ENCODE results near the gene KRT7.
"Not testable (repeated sequence)": the region's sequence is repeated elsewhere in the genome, so short reads cannot be mapped to it uniquely, and the experiment has no call there.

The KRT7 gene

DNA sequence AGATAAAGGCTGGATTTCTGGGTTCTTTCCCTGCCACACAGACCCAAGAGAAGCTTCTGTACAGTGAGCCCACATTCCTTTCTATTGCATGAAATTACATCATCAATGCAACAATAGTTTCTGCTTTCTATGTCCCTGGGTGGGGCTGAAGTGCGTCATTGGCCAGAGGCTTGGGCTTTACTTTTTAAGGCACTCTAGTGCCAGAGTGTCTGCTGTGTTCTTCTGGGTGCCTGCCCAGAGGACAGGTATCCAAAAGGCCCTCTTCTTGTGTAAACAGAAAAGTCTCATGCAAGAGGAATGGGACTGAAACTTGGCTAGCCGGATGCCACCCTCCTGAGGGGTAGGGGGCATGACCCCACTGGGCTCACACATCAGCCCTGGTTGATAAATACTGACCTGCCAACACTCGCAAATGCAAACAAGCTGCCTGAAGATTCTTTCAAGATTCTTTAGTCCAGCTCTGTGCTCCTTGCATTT, 47.3 kb downstream of the KRT7 start:
- POLR2A ChIA-PET, result no interaction called here
- TF ChIP-seq, protein P1, sequence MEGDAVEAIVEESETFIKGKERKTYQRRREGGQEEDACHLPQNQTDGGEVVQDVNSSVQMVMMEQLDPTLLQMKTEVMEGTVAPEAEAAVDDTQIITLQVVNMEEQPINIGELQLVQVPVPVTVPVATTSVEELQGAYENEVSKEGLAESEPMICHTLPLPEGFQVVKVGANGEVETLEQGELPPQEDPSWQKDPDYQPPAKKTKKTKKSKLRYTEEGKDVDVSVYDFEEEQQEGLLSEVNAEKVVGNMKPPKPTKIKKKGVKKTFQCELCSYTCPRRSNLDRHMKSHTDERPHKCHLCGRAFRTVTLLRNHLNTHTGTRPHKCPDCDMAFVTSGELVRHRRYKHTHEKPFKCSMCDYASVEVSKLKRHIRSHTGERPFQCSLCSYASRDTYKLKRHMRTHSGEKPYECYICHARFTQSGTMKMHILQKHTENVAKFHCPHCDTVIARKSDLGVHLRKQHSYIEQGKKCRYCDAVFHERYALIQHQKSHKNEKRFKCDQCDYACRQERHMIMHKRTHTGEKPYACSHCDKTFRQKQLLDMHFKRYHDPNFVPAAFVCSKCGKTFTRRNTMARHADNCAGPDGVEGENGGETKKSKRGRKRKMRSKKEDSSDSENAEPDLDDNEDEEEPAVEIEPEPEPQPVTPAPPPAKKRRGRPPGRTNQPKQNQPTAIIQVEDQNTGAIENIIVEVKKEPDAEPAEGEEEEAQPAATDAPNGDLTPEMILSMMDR (IDR thresholded peaks at IDR 0.05; ENCODE audit: control extremely low read depth, extremely low read depth, low read depth, missing control alignments), result no peak
- DNase-seq (ENCODE audit: extremely low spot score), result no peak
- CTCF ChIA-PET, result interaction anchor here (1.3 to 5.5 kb wide), 7 partner anchors 8 to 70 kb away, joined by 3 to 89 read pairs (median 16); no protein-coding TSS in a partner anchor

DNA sequence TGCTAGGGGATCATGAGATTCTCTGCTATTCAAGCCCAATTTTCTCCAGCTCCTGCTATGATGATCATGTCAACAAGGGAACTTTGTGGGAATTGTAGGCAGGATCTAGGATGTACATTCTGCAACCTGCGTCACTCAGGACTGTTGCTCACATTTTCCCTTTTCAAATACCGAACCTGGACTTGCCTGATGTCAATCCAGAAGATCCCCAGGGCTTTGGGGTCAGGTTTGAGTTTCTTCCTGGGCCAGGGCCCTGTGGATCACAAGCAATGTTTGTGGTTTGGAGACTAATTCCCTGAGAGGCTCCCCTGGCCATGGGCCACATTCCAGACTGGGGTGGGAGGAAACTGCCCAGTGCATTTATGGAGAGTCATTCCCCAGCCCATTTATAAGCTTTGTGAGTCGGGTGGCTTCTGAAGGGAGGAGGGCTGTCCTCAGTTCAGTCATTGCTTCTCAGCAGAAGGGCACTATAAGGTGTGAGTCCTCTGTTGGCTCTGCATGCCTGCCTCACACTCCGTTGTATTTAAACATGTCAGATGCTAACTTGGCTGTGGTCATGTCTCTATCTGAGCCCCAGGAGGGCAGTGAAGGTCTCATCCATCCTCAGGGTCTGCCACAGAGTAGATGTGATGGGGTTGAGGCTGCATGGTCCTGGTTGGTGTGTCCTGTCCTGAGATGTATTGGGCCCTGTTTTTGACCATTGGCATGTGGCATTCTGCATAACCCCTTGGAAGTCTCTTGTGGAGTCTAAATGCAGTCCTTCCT, 47.9 kb downstream of the KRT7 start:
- ChIA-PET CTCF (interaction anchor here (0.9 to 5.5 kb wide), 6 partner anchors 9 to 59 kb away, joined by 3 to 89 read pairs (median 27); no protein-coding TSS in a partner anchor), POLR2A (no interaction called here)
- no peak for DNase-seq (ENCODE audit: extremely low spot score)
- TF ChIP-seq, protein P1 (IDR thresholded peaks at IDR 0.05; ENCODE audit: control extremely low read depth, extremely low read depth, low read depth, missing control alignments), result no peak

DNA sequence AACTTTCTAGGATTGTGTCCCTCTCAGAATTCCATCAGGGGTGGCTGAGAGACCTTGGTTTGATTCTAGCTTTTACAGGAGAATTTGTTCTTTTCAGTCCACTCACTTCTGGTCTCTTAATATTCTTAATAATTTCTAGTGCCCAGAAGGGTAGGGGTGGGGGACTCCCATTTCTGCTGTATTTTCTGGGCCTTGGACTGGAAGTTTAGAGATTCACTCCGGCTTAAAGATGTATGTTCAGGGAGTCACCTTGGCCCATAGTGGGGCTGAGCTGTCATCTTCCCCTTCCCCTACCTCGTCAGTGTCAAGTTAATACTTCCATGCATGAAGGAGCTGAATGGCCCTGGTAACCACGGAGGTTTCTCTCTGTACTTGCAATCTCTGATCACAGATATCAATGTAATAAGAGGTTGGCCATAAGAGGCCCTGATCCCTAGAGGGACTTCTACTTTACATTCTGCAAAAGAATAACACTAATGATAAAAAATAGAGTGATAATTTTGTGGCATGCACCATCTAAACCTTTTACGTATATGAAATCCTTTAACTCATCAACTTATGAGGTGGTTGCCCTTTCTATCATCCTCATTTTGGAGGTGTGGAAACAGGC, 51.6 kb downstream of the KRT7 start:
- TF ChIP-seq, protein P1 (IDR thresholded peaks at IDR 0.05; ENCODE audit: control extremely low read depth, extremely low read depth, low read depth, missing control alignments), result no peak
- ChIA-PET CTCF (interaction anchor here (0.8 to 4.1 kb wide), 4 partner anchors 11 to 128 kb away, joined by 3 to 17 read pairs (median 4); no protein-coding TSS in a partner anchor), POLR2A (no interaction called here)
- DNase-seq (ENCODE audit: extremely low spot score), result no peak

DNA sequence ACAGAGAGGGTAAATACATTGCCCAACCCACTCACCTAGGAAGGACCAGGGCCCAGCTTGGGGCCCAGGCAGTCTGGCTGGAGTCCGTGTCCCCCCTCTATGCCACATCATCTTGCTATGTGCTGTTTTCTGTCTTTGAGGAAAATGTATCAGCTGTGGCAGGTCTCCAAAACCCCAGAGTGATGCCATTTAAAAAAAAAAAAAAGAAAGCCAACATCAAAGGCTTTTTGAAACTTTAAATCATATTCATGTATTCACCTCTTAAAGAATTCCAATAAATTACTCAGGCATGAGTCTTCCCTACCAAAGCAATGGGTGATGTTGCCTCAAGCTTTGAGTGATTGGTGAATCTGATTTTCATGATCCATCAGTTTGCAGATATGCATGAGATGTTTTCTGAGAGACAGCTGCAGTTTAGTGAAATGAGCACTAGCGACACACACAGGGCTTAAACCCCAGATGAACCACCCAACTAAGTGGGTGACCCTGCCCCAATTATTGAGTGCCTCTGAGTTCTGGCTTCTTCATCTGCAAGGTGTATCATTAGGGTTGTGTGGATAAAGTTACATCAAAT, 52.2 kb downstream of the KRT7 start:
- ChIA-PET POLR2A (no interaction called here), CTCF (interaction anchor here (0.8 to 4.1 kb wide), 2 partner anchors 42 to 128 kb away, joined by 3 to 17 read pairs; no protein-coding TSS in a partner anchor)
- TF ChIP-seq, protein P1 (IDR thresholded peaks at IDR 0.05; ENCODE audit: control extremely low read depth, extremely low read depth, low read depth, missing control alignments), result no peak
- no peak for DNase-seq (ENCODE audit: extremely low spot score)

DNA sequence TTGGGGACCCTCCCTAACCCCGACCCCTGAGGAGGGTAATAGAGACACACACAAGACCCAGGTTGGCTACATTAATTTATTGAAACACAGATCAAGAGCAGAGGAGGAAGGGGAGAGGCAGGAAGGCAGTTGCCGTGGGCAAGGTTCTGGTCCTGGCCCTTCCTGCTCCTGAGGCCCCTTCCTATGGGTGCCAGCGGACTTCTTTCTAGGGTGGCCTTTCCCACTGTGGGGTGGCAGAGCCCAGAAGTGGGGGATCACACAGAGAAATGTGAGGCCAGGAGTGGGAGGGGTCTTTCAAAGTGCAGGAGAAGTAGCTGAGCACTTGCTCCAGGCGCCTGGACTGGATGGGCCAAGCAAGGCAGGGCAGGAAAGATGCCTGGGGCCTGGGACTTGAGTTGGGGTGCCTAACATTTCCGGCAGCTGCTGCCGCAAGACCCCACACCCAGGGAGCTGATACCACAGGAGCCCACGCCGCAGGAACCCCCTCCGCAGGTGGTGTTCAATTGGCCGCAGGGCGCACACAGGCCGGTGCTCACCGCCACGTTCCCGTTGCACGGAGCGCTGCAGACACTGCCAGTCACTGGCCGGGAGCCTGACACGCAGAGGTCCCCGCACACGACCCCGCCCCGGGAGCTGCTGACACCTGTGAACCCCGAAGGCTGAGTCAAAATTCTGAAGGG, 52.9 kb downstream of the KRT7 start:
- CTCF ChIA-PET, result interaction anchor here (1.0 to 4.1 kb wide), 7 partner anchors 9 to 48 kb away, joined by 3 to 17 read pairs (median 6); partner anchors contain the start of gene KRT86
- no peak for DNase-seq (ENCODE audit: extremely low spot score)
- TF ChIP-seq, protein P1 (IDR thresholded peaks at IDR 0.05; ENCODE audit: control extremely low read depth, extremely low read depth, low read depth, missing control alignments), result no peak
- POLR2A ChIA-PET, result no interaction called here

DNA sequence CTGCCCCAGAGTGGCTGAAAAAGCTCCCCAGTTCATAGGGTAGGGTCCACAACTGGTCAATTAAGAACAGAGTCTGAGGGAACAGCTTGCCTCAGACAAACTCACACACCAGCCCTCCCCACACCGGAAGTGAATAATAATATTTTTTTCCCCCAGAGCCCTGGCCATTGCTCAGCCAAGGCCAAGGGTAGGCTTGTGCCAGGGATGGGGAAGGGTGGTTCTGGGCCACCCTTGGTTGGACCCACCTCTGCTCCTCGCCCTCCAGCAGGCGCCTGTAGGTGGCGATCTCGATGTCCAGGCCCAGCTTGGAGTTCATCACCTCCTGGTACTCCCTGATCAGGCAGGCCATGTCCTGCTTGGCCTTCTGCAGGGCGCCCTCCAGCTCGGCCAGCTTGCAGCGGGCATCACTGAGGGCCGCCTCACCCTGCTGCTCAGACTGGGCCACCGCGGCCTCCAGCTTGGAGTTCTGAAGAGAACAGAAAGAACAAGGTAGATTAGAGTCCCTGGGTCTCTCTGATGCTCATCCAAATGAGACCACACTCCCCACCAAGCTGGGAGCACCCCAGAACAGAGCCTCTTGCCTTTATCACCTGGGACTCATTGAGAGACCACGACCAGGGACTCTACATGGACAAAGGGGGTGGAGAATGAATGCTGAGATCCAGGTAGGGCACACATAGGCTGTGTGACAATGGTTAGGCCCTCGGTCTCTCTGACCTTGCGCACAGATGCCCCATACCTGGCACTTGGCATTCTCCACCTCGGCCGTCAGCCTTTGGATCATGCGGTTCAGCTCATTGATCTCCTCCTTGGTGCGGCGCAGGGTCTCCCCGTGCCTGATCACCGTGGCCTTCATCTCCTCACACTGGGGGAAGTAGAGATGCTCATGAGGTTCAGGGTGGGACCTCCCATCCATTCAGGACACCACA, 54.1 kb downstream of the KRT7 start:
- CTCF ChIA-PET, result interaction anchor here (1.0 to 4.1 kb wide), 8 partner anchors 8 to 49 kb away, joined by 3 to 17 read pairs (median 6); partner anchors contain the start of gene KRT86
- not testable (repeated sequence) for DNase-seq (ENCODE audit: extremely low spot score)
- POLR2A ChIA-PET, result interaction anchor here (0.6 kb wide), 1 partner anchor 755 kb away, joined by 3 read pairs; no protein-coding TSS in a partner anchor

DNA sequence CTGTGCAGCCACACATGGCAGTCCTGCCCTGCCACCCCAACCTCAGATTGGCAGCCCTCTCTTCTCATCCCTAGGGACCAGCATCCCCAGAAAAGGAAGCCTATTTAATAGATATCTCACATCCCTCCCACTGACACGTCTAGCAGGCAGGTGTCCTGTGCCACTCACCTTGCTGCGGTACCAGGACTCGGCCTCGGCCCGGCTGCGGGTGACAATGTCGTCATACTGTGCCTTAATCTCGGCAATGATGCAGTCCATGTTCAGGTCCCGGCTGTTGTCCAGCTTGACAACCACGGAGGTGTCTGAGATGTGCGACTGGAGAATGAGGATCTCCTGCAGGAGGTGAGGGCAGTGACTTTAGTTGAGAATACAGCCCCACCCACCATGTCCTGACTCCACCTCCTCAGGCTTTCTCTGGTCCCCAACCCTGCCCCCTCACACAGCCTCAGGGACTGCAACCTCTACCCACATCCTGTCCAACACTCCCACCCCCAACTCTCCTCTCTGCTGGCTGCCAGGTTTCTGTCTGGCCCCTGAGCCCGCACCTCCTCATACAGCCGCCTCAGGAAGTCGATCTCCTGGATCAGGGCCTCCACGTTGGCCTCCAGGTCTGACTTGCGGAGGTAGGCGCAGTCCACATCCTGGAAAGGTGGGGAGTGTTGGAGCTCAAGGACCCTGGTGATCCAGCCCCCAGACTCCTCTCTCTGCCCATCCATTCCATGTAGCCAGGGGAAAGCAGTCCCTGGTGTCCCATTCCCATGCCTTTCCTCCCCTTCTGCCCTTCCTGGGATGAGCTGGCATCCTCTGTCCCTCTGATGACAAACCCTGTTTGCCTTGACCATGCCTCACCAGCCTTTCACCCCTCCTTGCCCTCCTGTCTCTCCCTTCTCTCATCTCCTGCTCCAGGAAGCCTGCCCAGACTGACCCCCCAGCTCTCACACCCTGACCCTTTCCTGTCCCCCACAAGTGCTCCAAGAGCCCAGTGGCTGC, 55.1 kb downstream of the KRT7 start:
- POLR2A ChIA-PET; DNase-seq (ENCODE audit: extremely low spot score): not testable (repeated sequence)
- CTCF ChIA-PET, result interaction anchor here (0.6 to 1.8 kb wide), 5 partner anchors 9 to 42 kb away, joined by 3 to 5 read pairs (median 3); no protein-coding TSS in a partner anchor

DNA sequence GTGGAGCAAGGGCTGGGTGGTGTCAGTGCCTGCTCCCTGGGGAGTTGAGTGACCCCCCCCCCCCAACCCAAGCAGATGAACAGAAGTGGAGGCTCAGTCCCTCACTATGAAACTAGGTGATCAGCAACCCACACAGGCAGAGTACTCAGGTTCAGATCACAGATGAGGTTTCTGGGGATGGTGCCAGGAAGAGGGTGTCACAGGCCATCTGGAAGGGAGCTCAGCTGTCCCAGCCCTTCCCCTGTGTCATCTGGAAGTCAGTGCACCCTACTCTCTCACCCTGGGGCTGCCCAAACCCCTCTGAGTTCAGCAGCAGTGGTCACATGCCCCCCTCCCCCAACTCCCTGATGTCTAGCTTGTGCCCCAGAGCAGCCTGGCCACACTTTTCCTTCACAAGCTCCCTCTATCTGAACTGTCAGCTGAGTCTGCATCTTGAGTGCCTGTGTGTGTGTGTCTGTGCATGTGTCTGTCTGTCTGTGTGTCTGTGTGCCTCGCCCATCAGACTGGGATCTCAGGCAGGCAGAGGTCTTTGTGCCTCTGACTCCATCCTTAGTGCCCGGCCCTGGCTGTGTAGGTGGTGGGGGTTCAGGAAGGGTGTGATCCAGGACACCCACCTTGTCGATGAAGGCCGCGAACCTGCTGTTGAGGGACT, 57.6 kb downstream of the KRT7 start:
- DNase-seq (ENCODE audit: extremely low spot score); CTCF ChIA-PET; POLR2A ChIA-PET: not testable (repeated sequence)
